ENCODE data around the gene PDE4D.

- TF ChIP-seq CTCF (IDR thresholded peaks at IDR 0.05), result no peak
- no peak for TF ChIP-seq POLR2A (IDR thresholded peaks at IDR 0.05)
Measured at GRCh38 chr5:59674763-59675162, 218.8 kb downstream of the PDE4D start.

Data from tibial nerve (tissue), 3 donors.